ENCODE measurements around the gene EIF2B5.

The EIF2B5 gene

DNA sequence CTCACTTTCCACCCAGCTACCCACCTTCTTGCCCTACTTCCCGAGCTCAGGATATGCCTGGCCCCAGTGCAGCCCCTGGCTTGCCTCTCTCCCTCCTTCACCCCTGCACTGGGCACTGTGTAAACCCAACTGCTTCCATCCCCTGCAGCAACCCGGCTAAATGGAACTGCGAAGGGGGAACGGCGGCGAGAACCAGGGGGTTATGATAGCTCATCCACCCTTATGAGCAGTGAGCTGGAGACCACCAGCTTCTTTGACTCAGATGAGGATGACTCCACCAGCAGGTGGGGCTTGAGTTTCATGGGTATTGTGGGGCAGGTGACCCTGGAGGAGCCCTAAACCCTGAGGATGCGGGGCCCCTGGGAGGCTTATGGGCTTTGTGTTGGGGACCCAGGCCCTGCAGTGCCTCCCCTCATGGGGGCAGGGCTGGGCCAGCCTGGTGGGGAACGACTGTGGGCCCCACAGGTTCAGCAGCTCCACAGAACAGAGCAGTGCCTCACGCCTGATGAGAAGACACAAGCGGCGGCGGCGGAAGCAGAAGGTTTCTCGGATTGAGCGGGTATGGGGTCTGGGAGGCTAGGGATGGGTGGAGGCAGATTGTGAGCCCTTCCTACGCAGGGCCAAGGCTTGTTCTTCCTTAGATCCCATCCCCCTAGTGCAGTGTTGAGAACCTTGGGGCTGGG lies 29.6 kb downstream of the EIF2B5 start:
- TF ChIP-seq FOXP2 (optimal IDR thresholded peaks at IDR 0.05; ENCODE audit: control extremely low read depth, extremely low read length, insufficient read depth) (no peak), POLR2AphosphoS5 (IDR thresholded peaks at IDR 0.05; ENCODE audit: borderline replicate concordance, low read depth, low read length) (no peak), EZH2 (IDR thresholded peaks at IDR 0.05) (no peak)
- Histone ChIP-seq H3K4me3 (no peak overlapping the region), H3K36me3 (ENCODE audit: insufficient read depth, low read length) (peaks cover 62% of the 10 kb centered on the region), H3K27ac (no peak overlapping the region), H3K9ac (ENCODE audit: insufficient read length) (no peak overlapping the region), H3K9me3 (ENCODE audit: low read depth, low read length) (no peaks in the 10 kb centered on the region)
- DNase-seq (ENCODE audit: low read depth, low spot score), result no peak

DNA sequence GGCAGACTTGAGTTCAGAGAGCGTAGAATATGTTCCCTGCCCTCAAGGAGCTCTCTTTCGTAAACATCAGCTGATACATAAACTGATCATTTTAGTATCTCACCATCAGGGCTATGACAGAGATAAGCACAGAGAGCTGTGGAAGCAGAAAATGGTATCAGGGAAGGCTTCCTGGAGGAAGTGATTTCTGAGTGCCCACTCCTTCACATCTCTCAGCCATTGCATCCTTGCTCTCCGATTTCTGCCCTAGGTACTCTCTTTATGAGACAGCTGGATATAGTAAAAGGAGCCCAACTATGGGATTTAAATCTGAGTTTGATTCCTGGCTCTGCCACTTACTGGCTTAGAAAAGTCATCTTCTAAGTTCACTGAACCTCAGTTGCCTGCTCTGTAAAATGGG lies 30.4 kb downstream of the EIF2B5 start:
- H3K4me3 ChIP-seq, result no peak overlapping the region
- no peaks in the 10 kb centered on the region for H3K9me3 ChIP-seq (ENCODE audit: low read depth, low read length)
- no peak overlapping the region for H3K27ac ChIP-seq
- TF ChIP-seq FOXP2 (optimal IDR thresholded peaks at IDR 0.05; ENCODE audit: control extremely low read depth, extremely low read length, insufficient read depth) (no peak), POLR2AphosphoS5 (IDR thresholded peaks at IDR 0.05; ENCODE audit: borderline replicate concordance, low read depth, low read length) (no peak), EZH2 (IDR thresholded peaks at IDR 0.05) (no peak)
- no peak overlapping the region for H3K9ac ChIP-seq (ENCODE audit: insufficient read length)
- no peak for DNase-seq (ENCODE audit: low read depth, low spot score)
- H3K36me3 ChIP-seq (ENCODE audit: insufficient read depth, low read length), result peaks cover 68% of the 10 kb centered on the region

DNA sequence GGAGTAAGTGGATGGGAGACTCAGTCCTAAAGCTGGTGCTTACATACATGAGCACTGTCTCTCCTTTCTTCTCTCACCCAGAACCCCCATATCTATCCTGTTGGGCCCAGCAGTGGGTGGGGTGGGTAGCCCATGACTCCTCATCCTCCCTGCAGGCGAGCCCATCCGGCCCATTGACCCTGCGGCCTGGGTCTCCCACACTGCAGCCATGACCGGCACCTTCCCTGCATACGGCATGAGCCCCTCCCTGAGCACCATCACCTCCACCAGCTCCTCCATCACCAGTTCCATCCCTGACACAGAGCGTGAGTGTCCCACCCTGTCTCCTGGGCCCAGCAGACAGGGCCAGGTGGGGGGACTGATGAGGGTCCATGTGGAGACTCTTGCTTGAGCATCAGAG lies 31.5 kb downstream of the EIF2B5 start:
- Histone ChIP-seq H3K27ac (no peak overlapping the region), H3K36me3 (ENCODE audit: insufficient read depth, low read length) (peaks cover 76% of the 10 kb centered on the region)

DNA sequence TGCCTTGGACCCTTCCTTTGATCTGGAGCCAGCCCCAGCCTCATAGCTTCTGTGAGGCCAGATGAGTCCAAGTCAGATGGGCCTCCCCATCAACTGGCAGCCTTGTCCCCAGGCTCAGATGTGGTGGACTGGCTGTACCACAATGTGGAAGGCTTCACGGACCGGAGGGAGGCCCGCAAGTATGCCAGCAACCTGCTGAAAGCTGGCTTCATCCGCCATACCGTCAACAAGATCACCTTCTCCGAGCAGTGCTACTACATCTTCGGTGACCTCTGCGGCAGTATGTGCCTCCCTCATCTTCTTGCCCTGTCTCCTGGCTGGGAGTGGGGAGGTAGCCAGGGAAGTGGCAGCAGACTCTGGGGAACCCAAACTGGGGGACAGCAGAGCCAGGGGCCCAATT lies 32.6 kb downstream of the EIF2B5 start:
- TF ChIP-seq EZH2 (IDR thresholded peaks at IDR 0.05), result no peak
- no peak for TF ChIP-seq FOXP2 (optimal IDR thresholded peaks at IDR 0.05; ENCODE audit: control extremely low read depth, extremely low read length, insufficient read depth)
- TF ChIP-seq POLR2AphosphoS5 (IDR thresholded peaks at IDR 0.05; ENCODE audit: borderline replicate concordance, low read depth, low read length), result no peak
- H3K9ac ChIP-seq (ENCODE audit: insufficient read length), result no peak overlapping the region
- no peak overlapping the region for H3K4me3 ChIP-seq
- H3K9me3 ChIP-seq (ENCODE audit: low read depth, low read length), result no peaks in the 10 kb centered on the region
- no peak for DNase-seq (ENCODE audit: low read depth, low spot score)
- H3K36me3 ChIP-seq (ENCODE audit: insufficient read depth, low read length), result peaks cover 77% of the 10 kb centered on the region
- H3K27ac ChIP-seq, result no peak overlapping the region

More for the DNA sequence above, 31.5 kb downstream of the EIF2B5 start:
- Histone ChIP-seq H3K9ac (ENCODE audit: insufficient read length) (no peak overlapping the region), H3K4me3 (no peak overlapping the region), H3K9me3 (ENCODE audit: low read depth, low read length) (no peaks in the 10 kb centered on the region)
- DNase-seq (ENCODE audit: low read depth, low spot score), result no peak
- no peak for TF ChIP-seq FOXP2 (optimal IDR thresholded peaks at IDR 0.05; ENCODE audit: control extremely low read depth, extremely low read length, insufficient read depth)
- TF ChIP-seq EZH2 (IDR thresholded peaks at IDR 0.05), result no peak
- no peak for TF ChIP-seq POLR2AphosphoS5 (IDR thresholded peaks at IDR 0.05; ENCODE audit: borderline replicate concordance, low read depth, low read length)

DNA sequence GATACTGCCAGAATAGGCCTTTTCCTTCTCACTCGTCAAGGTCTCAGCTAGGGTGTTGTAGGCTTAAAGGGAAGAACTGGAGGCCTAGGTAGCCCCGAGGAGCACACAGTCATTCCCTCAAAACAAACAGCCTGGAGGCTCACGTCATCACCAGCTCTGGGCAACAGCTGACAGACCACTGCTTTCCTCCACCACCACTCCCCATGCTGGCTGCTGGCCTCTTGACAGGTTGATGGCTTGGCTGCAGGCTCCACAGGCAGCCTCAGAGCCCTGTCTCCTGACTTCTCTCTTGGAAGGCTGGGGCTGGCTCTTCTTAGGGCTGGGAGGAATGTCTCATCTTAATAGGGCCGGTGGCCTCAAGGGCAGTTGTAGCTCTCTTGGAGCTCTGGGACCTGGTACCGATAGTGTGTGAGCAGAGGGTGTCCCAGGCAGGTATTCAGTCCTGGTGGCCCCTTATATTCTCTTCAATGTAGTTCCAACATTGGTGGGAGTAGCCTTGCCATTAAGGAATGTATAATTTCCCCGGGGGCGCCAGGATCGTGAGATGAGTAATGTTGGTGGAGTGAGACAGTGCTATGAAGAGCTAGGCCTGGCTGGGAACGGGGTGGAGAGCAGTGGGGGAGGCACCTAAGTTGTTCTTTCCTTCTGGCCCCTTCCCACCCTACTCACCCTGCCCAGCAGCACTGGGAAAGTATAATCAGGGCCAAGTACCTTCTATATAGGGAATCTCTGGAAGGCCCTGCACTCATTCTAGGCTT lies 33.4 kb downstream of the EIF2B5 start:
- TF ChIP-seq FOXP2 (optimal IDR thresholded peaks at IDR 0.05; ENCODE audit: control extremely low read depth, extremely low read length, insufficient read depth) (no peak), EZH2 (IDR thresholded peaks at IDR 0.05) (no peak), POLR2AphosphoS5 (IDR thresholded peaks at IDR 0.05; ENCODE audit: borderline replicate concordance, low read depth, low read length) (no peak)
- Histone ChIP-seq H3K9ac (ENCODE audit: insufficient read length) (no peak overlapping the region), H3K27ac (no peak overlapping the region), H3K4me3 (no peak overlapping the region), H3K36me3 (ENCODE audit: insufficient read depth, low read length) (peaks cover 72% of the 10 kb centered on the region), H3K9me3 (ENCODE audit: low read depth, low read length) (no peaks in the 10 kb centered on the region)
- DNase-seq (ENCODE audit: low read depth, low spot score), result no peak

DNA sequence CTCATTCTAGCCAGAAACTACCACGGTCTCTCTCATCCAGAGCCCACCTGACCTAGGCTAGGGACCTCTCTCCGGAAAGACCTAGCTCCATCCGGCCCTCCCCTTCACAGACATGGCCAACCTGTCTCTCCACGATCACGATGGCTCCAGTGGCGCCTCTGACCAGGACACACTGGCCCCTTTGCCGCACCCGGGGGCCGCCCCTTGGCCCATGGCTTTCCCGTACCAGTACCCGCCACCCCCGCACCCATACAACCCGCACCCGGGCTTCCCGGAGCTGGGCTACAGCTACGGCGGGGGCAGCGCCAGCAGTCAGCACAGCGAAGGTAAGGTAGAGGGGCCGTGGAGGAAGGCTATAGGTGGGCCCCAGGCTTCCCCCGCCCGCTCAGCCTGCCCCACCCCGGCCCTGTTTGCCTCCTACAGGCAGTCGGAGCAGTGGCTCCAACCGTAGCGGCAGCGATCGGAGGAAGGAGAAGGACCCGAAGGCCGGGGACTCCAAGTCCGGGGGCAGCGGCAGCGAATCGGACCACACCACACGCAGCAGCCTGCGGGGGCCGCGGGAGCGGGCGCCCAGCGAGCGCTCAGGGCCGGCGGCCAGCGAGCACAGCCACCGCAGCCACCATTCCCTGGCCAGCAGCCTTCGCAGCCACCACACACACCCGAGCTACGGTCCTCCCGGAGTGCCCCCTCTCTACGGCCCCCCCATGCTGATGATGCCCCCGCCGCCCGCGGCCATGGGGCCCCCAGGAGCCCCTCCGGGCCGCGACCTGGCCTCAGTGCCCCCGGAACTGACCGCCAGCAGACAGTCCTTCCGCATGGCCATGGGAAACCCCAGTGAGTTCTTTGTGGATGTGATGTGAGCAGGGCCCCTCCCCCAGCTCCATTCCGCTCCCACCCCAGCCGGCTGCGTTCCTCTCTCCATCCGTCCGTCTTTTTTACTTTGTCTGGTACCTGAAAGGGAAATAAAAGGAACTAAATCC lies 35.0 kb downstream of the EIF2B5 start:
- Histone ChIP-seq H3K36me3 (ENCODE audit: insufficient read depth, low read length) (peaks cover 56% of the 10 kb centered on the region), H3K4me3 (no peak overlapping the region), H3K9ac (ENCODE audit: insufficient read length) (no peak overlapping the region), H3K27ac (no peak overlapping the region), H3K9me3 (ENCODE audit: low read depth, low read length) (no peaks in the 10 kb centered on the region)
- no peak for TF ChIP-seq FOXP2 (optimal IDR thresholded peaks at IDR 0.05; ENCODE audit: control extremely low read depth, extremely low read length, insufficient read depth)
- TF ChIP-seq POLR2AphosphoS5 (IDR thresholded peaks at IDR 0.05; ENCODE audit: borderline replicate concordance, low read depth, low read length), result no peak
- TF ChIP-seq EZH2 (IDR thresholded peaks at IDR 0.05), result no peak
- no peak for DNase-seq (ENCODE audit: low read depth, low spot score)

DNA sequence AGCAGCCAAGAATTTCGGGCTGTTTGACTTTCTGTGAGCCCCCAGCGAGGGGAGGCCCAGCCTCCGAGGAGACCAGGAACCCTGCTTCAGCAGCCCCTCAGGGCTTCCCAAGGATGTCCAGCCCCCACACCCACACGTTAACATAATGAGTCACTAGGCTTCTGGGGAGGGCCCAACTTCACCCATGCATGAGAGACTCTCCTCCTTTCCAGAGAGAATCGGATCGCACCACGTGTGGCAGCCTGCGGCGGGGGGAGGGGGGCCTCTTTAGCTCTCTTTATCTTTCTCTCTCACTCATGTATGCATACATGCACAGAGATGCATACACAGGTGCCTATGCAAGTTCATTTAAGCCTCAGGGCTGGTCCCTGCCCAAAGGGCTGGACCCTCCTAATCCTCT lies 36.4 kb downstream of the EIF2B5 start:
- Histone ChIP-seq H3K9me3 (ENCODE audit: low read depth, low read length) (no peaks in the 10 kb centered on the region), H3K4me3 (no peak overlapping the region), H3K27ac (no peak overlapping the region), H3K36me3 (ENCODE audit: insufficient read depth, low read length) (peaks cover 44% of the 10 kb centered on the region), H3K9ac (ENCODE audit: insufficient read length) (no peak overlapping the region)
- no peak for DNase-seq (ENCODE audit: low read depth, low spot score)
- TF ChIP-seq POLR2AphosphoS5 (IDR thresholded peaks at IDR 0.05; ENCODE audit: borderline replicate concordance, low read depth, low read length) (no peak), EZH2 (IDR thresholded peaks at IDR 0.05) (no peak), FOXP2 (optimal IDR thresholded peaks at IDR 0.05; ENCODE audit: control extremely low read depth, extremely low read length, insufficient read depth) (no peak)
